ENCODE results near the gene TMPRSS9.
A peak's percentile ranks its signal among the peaks of the same experiment; 100 is the strongest.
"Not testable (repeated sequence)": the region's sequence is repeated elsewhere in the genome, so short reads cannot be mapped to it uniquely, and the experiment has no call there.

The TMPRSS9 gene

GRCh38 chr19:2461751-2462634 lies 101.9 kb downstream of the TMPRSS9 start:
- TF ChIP-seq CTCF (IDR thresholded peaks at IDR 0.05; ENCODE audit: control extremely low read depth, extremely low read depth, low read depth, missing control alignments), result no peak
- ChIA-PET POLR2A (interaction anchor here (0.8 to 4.4 kb wide), 2 partner anchors 14 kb away, joined by 5 to 39 read pairs; partner anchors contain the start of gene GADD45B), CTCF (interaction anchor here (1.0 to 2.8 kb wide), 4 partner anchors 12 to 152 kb away, joined by 3 to 9 read pairs (median 6); no protein-coding TSS in a partner anchor)
- DNase-seq (ENCODE audit: extremely low spot score), result peak; percentile 89

GRCh38 chr19:2462635-2463421 lies 102.8 kb downstream of the TMPRSS9 start:
- no peak for TF ChIP-seq CTCF (IDR thresholded peaks at IDR 0.05; ENCODE audit: control extremely low read depth, extremely low read depth, low read depth, missing control alignments)
- CTCF ChIA-PET, result interaction anchor here (0.6 to 2.8 kb wide), 4 partner anchors 9 to 151 kb away, joined by 3 to 9 read pairs (median 4); no protein-coding TSS in a partner anchor
- POLR2A ChIA-PET, result interaction anchor here (4.4 kb wide), 1 partner anchor 14 kb away, joined by 39 read pairs; the partner anchor contains the start of gene GADD45B
- DNase-seq (ENCODE audit: extremely low spot score), result no peak

GRCh38 chr19:2463694-2464093 lies 103.6 kb downstream of the TMPRSS9 start:
- DNase-seq (ENCODE audit: extremely low spot score), result not testable (repeated sequence)
- ChIA-PET CTCF (interaction anchor here (1.7 to 2.8 kb wide), 2 partner anchors 13 to 147 kb away, joined by 6 to 9 read pairs; partner anchors contain the start of gene GADD45B), POLR2A (interaction anchor here (0.6 to 4.4 kb wide), 2 partner anchors 13 to 130 kb away, joined by 7 to 39 read pairs; partner anchors contain the start of gene GADD45B)

- POLR2A ChIA-PET, result interaction anchor here (4.4 kb wide), 1 partner anchor 12 kb away, joined by 39 read pairs; the partner anchor contains the start of gene GADD45B
- DNase-seq (ENCODE audit: extremely low spot score), result no peak
- no peak for TF ChIP-seq CTCF (IDR thresholded peaks at IDR 0.05; ENCODE audit: control extremely low read depth, extremely low read depth, low read depth, missing control alignments)
- CTCF ChIA-PET, result interaction anchor here (0.7 to 2.8 kb wide), 3 partner anchors 12 to 149 kb away, joined by 4 to 9 read pairs (median 6); partner anchors contain the start of gene GADD45B
Observed at GRCh38 chr19:2464389-2464788, 104.3 kb downstream of the TMPRSS9 start.

- TF ChIP-seq CTCF (IDR thresholded peaks at IDR 0.05; ENCODE audit: control extremely low read depth, extremely low read depth, low read depth, missing control alignments), result no peak
- no peak for DNase-seq (ENCODE audit: extremely low spot score)
- ChIA-PET CTCF (interaction anchor here (1.1 to 2.3 kb wide), 4 partner anchors 12 to 168 kb away, joined by 3 to 9 read pairs (median 6); partner anchors contain the start of gene LMNB2), POLR2A (interaction anchor here (0.6 to 0.7 kb wide), 2 partner anchors 84 to 358 kb away, joined by 3 to 9 read pairs; no protein-coding TSS in a partner anchor)
Observed at GRCh38 chr19:2468596-2468995, 108.5 kb downstream of the TMPRSS9 start.

GRCh38 chr19:2469102-2469914 lies 109.2 kb downstream of the TMPRSS9 start:
- TF ChIP-seq CTCF (IDR thresholded peaks at IDR 0.05; ENCODE audit: control extremely low read depth, extremely low read depth, low read depth, missing control alignments), result no peak
- no peak for DNase-seq (ENCODE audit: extremely low spot score)
- CTCF ChIA-PET, result interaction anchor here (1.0 to 2.3 kb wide), 5 partner anchors 12 to 179 kb away, joined by 3 to 9 read pairs (median 5); partner anchors contain the start of gene LMNB2
- POLR2A ChIA-PET, result interaction anchor here (0.6 to 0.7 kb wide), 3 partner anchors 83 to 357 kb away, joined by 3 to 9 read pairs (median 5); no protein-coding TSS in a partner anchor

GRCh38 chr19:2469915-2470200 lies 109.8 kb downstream of the TMPRSS9 start:
- DNase-seq (ENCODE audit: extremely low spot score), result not testable (repeated sequence)
- ChIA-PET POLR2A (interaction anchor here (0.6 kb wide), 1 partner anchor 206 kb away, joined by 5 read pairs; no protein-coding TSS in a partner anchor), CTCF (interaction anchor here (1.0 to 1.2 kb wide), 2 partner anchors 153 to 179 kb away, joined by 3 read pairs; no protein-coding TSS in a partner anchor)

All from GM10248 (cell line).